Measurements from ENCODE around the gene BANF2.

DNA sequence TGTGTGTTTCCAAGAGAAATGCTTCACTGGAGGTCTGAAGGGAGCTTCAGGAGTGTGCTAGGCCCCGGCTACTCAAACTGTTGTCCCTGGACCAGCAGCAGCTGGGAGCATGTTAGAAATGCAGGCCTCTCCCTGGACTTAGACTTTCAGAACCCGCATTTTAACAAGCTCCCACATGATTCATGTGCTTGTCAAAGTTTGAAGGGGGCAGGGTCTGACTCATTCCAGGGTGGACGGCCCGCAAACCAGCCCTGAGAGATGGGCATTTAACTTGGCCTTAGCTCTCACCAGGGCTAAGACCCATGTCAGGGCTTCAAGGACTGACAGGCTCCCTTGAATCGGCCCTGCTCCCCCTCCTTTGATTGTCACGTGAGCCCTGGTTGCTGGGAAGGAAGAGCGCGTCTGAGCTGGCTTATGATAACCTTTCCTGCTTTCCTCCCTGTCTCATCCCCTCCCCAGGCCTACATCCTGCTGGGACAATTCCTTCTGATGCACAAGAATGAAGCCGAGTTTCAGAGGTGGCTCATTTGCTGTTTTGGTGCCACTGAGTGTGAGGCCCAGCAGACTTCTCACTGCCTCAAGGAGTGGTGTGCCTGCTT lies 35.5 kb downstream of the BANF2 start:
- TF ChIP-seq POLR2A (IDR thresholded peaks at IDR 0.05) = no peak
- TF ChIP-seq, protein P1, sequence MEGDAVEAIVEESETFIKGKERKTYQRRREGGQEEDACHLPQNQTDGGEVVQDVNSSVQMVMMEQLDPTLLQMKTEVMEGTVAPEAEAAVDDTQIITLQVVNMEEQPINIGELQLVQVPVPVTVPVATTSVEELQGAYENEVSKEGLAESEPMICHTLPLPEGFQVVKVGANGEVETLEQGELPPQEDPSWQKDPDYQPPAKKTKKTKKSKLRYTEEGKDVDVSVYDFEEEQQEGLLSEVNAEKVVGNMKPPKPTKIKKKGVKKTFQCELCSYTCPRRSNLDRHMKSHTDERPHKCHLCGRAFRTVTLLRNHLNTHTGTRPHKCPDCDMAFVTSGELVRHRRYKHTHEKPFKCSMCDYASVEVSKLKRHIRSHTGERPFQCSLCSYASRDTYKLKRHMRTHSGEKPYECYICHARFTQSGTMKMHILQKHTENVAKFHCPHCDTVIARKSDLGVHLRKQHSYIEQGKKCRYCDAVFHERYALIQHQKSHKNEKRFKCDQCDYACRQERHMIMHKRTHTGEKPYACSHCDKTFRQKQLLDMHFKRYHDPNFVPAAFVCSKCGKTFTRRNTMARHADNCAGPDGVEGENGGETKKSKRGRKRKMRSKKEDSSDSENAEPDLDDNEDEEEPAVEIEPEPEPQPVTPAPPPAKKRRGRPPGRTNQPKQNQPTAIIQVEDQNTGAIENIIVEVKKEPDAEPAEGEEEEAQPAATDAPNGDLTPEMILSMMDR (IDR thresholded peaks at IDR 0.05) = no peak

Measured in prostate gland (tissue), 2 donors.